Limb (tissue), 2 donors: ENCODE data around the gene FAHD1.

Experiments
- DNase-seq, 2 donors: peaks; one replicate each; pipeline ENCODE4 v3.0.0-alpha.2; 2016; ENCODE audit errors: extremely low spot score in 2 of 2

The FAHD1 gene

DNA sequence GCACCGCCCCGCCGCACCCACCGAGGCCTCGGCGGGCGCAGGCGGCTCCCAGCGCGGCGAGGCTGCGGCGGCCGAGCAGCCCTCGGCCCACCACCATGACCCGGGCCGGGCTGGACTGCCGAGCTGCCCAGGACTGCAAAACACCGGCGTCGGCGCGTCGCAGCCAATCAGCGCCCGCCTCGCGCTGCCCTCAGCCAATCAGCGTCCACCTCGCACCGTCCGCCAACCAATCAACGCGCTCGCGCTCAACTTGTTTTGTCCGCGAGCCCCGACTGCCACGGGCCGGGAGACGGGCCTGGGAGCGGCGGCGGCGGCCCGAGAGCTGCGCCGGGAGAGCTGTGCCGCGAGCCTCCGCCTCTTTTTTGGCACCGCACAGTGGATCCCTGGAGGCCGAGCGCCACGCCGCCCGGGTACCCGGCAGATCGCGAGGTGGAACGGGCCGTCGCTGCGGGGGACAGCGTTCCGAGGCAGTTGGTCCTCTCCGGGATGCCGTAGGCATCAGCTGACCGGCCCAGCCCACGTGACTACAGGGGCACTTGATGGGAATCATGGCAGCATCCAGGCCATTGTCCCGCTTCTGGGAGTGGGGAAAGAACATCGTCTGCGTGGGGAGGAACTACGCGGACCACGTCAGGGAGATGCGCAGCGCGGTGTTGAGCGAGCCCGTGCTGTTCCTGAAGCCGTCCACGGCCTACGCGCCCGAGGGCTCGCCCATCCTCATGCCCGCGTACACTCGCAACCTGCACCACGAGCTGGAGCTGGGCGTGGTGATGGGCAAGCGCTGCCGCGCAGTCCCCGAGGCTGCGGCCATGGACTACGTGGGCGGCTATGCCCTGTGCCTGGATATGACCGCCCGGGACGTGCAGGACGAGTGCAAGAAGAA, at the start of gene FAHD1, which contains the start of gene HAGH:
FAHD1 (plus strand) TSS at position 516 of the 883 bp plus-strand sequence; CDS start at position 549, 33 bp downstream.
HAGH (minus strand) TSS at position 135 of the 883 bp plus-strand sequence; CDS start at position 97, 38 bp downstream.
- DNase-seq = peak; percentile 95 to 97

DNA sequence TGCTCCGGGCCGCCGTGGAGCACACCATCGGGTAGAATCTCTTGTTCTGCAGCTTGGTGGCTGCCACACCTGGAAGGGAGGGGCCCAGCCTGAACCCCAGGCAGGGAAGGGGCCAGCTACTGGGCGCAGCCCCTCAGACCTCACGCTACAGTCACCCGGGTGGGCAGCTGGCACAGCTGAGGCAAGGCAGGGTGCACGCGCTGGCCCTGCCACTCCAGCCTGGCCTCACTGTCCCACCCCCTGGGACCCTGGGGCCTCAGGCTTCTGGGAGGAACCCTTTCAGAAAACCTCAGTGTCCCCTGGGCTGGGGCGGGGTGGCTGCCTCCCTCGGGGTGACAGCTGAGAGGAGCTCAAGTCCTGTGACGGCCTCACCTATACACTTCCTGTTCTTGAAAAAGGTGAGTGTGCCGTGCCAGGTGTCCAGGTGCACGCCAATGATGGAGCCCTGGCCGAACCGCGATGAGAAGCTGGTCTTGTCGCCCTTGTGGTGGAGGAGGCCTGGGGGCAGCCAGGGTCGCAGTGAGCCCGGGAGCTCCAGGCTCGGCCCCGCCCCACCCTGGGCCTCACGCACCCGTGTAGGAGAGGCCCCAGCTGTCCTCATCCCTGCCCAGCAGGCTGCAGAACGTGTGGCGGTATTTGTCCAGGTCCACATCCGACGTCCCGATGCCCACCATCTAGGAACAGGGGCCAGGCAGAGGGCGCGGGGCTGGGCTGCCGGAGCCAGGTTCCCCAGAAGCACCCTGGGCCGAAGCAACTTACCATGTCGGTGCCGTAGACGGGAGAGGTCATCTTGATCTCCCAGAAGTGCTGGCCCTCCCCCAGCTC, 49.4 kb upstream of the FAHD1 start:
- no peak for DNase-seq

DNA sequence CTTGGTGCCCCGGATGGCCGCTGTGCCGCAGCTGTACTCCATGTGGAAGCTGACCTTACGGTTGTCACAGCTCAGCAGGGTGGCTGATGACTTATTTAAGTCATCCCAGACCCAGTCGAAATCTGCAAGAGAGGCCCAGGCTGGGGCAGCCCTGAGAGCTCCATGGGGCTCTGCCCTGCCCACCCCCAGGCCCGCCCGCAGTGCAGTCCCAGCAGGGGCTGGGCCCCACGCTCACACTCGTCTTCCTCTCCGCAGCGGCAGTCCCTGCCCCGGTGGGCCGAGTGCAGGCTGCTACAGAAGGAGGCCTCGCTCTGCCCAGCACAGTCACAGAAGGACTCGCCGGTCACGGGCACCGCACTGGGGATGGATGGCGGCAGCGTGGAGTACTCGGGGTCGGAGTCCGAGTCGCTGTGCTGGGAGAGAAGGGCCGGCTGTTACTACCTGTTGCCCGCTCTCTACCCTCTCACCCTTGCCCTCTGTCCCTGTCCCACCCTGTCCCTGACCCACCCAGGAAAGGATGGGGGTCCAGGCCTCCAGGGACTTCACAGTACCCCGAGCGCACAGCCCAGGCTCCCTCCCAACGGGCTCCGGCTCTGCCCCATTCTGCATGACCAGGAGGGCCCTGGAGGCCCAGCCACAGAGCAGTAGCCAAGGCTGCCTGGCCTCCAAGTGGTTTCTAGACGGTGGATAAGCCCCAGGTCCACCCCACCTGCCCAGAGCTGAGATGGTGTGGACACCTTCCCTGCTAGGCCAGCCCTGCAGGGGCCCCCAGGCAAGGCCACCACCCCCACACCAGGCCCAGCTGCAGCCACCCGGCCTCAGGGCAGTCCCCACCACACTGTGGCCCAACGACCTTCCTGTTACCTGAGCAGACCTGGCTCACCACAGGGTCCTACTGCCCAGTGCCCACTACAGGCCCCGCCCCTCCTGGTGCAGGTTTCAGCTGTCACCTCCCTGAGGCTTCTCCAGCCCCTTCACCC, 48.5 kb upstream of the FAHD1 start:
- DNase-seq = no peak

DNA sequence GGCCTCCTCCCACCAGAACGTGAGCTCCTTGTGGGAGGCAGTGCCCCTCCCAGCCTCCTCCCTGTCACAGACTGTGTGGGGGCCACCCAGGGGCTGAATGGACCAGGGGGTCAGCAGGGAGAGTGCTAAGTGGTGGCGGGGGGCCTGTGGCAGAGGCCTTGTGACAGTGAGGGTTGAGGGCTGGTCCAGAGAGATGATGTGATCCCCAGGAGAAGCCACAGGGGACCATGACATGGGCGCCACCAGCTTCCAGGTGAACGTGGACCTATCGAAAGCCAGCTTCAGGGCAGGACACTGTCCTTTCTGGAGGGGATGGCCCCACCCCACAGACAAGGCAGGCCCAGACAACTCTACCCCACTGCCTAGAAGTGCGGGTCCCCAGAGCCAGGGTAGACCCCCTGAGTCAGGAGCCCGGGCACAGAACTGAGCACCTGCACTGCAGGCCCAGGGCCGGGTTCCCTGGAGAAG, 47.7 kb upstream of the FAHD1 start:
- no peak for DNase-seq

DNA sequence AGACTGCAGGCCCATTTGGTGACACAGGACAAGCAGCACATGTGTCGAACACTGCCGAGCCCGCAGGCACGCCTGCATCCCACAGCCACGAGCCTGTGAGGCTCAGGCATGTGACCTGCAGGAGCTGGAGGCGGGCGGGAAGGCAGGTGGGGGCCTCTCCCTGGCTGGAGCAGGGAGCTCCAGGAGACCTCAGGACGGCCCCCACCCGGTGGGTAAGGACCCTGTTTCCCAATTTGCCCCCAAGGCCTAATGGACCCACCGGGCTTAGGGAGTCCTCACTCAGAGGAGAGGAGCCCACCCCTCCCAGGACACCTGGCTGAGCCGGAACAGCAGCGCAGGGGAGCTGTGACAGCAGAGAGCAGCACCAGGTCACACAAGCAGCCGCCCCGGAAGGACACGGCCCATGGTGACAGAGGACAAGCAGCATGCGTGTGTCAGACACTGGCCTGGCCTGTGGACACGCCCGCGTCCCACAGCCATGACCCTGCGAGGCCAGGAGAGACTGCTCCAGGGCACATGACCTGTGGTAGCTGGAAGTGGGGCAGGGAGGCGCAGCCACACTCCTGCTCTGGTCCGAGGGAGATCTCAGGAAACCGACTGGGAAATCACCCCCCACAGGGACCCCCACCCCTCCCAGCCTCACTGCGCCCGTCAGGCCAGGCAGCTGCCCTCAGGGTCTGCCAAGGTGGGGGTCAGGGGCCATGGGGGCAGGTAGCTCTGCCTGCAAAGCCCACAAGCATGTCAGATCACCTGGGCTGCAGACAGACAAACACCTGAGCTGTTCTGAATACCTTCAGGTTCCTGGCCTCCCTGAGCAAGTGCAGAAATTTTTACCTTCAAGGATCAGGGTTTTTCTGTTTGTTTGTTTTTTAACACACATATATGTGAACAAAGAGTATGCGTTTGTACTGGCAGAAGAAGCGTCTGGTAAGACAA, 47.0 kb upstream of the FAHD1 start:
- no peak for DNase-seq

DNA sequence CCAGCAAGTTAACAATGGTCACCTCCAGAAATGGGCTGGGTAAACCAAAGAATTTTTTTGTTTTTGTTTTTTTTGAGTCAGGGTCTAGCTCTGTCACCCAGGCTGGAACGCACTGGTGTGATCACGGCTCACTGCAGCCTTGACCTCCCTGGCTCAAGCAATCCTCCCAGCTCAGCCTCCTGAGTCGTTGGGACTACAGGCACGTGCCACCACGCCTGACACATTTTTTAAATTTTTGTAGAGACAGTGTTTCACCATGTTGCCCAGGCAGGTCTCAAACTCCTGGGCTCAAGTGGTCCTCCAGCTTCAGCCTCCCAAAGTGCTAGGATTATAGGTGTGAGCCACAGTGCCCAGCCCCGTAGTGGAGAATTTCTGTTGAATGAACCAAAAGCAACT, 46.3 kb upstream of the FAHD1 start:
- no peak for DNase-seq

DNA sequence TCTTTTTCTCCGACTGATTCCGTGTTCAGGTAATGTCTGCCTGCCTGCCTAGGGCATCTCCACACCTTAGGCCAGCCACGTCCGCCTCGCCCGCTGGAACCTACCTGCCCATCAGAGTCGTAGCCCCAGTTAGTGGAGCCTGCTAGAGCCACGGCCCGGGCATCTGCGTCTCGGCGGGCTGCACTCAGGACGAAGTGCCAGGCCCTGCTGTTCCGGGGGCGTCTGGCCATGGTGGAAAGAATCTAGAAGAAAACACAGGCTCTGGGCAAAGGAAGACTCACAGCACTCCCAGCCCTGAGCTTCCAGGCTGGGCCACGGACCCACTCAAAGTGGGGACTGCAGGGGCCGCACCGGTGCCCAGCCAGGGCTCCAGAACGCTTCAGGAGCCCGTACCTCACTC, 45.8 kb upstream of the FAHD1 start:
- DNase-seq = no peak

DNA sequence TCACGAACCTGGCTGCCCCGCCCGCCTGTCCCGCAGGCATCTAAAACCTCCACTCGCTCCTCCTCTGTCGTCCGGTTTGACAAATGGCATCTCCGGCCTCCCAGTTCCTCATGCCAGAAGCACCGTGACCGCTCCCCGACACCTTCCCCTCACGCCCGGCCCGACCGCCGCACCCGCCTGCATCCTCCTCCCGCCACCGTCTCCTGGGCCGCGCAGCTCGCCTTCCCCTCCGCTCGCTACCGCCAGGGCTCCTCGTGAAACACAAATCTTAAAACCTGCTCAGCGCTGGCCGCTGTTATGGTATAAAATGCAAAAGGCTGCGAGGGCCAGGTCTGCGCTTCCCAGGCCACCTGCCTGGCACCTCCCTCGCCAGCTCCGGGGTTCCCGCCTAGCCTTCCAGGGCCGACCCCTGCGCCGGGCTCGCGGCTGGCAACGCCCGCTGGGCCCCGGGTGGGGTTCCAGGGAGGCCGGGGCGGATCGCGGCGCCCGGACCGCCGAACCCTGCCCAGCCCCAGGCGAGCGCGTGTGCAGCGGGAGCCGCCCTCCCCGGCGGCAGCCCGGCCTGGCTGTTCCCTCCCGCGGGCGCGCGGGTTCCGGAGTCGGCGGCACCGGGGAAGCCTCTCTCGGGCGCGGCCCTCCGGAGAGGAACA, 45.1 kb upstream of the FAHD1 start:
- no peak for DNase-seq

DNA sequence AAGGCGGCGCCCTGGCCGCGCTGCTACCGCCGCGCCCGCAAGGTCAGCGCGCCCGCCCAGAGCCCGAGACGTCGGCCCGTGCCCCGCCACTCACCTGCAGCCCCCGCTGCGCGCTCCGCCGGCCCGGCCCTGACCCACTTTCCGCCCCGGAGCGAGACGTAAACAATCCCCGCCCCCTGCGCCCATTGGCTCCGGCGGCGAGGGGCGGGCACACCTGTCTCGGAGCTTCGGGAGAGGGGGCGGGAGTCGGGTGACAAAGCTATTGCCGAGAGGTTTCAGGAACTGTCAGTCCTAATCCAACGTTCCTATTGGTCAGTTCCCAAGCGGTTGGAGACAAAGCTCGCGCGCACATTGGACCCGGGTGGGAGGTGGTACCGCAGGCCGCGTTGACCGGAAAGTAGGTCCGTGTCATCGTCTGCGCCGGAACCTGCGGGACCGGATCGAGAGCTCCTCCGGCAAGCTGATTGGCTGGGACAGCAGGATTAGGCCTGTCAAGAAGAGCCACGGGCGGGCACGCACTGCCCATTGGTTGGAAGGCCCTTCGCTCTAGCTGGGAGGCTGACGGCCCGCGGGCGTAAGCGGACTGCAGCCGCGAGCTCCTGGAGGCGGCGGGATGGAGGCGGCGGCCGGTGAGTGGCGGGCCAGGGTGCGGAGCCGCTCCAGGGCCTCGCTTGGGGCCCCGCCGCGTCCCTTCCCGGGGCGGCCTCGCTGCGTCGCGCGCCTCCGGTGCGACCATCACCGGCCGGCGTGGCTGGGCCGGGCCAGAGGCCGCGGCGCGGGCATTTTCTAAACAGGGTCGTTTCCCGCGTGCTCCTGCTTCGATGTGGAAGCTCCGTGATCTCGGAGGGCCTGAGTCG, 44.4 kb upstream of the FAHD1 start, which contains the start of the genes NUBP2 and SPSB3:
NUBP2 (plus strand) TSS at position 553 of the 857 bp plus-strand sequence; CDS start at position 614, 61 bp downstream.
SPSB3 (minus strand) TSS at position 164 of the 857 bp plus-strand sequence. CDS start 1,088 bp downstream, outside the sequence.
- peak; percentile 99 to 100 for DNase-seq

DNA sequence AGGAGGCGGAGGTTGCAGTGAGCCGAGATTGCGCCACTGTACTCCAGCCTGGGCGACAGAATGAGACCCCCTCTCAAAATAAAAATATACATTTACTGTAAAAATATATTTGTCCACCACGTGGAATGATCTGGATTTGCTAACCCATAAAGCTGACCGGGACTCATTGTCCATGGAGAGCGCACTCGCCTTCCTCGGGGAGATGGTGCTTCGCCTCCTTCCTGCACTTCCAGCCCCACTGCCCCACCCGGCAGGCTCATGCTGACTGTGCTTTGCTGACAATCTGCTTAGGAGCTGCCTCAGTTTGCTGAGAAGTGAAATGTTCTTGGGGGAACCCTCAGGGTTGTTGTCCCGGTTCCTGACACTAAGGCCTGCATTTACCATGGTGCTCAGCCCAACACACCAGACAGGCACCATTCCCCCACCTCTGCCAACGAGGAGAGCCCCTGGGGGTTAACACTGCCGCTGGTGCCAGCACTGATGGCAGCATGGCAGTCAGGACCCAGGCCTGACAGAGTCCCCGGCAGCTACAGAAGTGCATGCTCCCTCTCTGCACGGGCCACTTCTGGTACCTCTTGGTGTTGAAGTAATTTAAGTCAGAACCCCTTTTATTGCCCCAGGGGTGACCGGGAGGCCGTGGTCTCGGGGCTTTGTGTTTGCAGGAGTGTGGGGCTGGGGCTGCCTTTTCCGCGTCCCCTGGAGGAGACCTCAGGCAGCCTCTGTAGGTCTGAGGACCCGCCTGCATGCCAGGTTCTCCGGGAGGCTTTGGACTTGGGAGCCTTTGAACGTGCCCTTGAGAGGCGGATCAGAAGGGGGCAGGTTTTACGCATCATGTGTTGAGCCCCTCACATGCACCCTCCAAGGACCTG, 41.8 kb upstream of the FAHD1 start:
- no peak for DNase-seq

DNA sequence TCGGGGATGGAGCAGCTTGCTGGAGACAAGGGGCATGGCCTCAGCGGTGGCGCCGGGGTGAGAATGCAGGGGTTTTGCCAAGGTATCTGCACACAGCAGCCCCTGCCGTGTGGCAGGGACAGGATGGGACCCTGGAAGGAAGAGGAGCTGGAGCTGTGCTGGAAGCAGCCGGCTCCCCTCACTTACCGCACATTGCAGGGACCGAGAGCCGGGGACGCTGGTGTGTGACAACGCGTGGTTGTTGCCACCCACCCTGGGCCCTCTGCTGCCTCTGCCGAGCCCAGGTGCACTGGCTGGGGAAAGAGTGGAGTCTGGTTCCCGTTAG, 41.2 kb upstream of the FAHD1 start:
- DNase-seq = no peak

DNA sequence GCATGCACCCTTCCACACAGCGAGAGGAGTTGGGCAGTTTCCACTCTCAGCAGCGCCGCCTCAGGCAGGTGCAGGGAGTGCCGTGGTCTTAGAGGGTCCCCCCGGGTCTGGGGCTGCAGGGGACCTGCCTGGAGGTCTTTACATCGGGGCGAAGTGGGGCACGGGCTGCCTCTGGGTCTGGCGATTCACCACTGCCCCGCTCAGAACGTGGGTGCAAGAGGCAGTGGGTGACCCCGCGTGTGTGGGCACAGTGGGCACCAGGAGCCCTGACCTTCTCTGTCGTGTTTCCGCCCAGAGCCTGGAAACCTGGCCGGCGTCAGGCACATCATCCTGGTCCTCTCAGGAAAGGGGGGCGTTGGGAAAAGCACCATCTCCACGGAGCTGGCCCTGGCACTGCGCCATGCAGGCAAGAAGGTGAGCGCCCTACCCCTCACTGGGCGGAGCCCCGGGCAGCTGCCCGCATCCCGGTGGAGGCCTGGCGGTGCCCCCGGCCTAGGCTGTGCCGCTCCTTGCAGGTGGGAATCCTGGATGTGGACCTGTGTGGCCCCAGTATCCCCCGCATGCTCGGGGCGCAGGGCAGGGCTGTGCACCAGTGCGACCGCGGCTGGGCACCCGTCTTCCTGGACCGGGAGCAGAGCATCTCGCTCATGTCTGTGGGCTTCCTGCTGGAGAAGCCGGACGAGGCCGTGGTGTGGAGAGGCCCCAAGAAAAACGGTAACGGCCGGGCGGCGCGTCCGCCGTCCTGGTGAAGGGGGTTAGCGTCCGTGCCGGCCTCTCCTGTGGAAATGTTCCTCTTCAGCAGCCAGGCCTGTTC, 40.6 kb upstream of the FAHD1 start:
- peak in 1 of 2 donors; percentile 29 for DNase-seq

DNA sequence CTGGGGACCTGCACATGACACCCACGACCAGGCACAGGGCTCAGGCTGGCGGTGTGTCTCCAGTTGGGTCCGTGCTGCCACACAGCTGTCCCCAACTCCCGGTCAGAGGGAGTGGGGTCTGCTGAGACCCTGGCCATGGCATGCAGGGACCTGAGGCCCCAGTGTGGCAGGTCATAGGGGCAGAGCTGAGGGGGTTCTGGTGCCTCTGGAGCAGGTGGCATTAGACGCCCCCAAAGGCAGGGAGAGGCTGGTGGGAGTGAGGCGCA, 40.0 kb upstream of the FAHD1 start:
- no peak for DNase-seq

DNA sequence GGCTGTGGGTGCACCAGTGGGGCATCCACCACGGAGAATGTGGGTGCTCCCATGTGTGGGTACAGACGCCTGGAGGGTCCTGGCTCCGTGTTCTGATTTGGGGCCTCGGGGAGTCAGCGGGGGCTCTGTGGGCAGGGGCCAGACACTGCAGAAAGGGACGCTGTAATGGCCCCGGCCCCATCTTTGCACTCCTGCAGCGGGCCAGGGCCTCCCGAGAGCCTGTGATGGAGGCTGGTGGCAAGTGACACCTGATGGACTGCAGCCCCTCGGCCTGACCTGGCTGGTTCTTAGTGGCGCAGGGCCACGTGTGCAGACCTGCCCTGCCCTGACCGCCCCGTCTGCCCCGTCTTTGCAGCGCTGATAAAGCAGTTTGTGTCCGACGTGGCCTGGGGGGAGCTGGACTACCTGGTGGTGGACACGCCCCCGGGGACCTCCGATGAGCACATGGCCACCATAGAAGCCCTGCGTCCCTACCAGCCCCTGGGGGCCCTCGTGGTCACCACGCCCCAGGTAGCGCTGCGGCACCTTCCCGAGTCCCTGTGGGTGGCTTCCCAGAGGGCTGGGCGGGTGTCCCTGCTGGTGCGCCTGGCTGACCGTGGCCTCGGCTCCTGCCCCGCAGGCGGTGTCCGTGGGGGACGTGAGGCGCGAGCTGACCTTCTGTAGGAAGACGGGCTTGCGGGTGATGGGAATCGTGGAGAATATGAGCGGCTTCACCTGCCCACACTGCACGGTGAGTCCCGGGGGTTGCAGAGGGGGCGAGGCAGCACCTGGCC, 39.5 kb upstream of the FAHD1 start:
- DNase-seq = peak in 1 of 2 donors; percentile 28

DNA sequence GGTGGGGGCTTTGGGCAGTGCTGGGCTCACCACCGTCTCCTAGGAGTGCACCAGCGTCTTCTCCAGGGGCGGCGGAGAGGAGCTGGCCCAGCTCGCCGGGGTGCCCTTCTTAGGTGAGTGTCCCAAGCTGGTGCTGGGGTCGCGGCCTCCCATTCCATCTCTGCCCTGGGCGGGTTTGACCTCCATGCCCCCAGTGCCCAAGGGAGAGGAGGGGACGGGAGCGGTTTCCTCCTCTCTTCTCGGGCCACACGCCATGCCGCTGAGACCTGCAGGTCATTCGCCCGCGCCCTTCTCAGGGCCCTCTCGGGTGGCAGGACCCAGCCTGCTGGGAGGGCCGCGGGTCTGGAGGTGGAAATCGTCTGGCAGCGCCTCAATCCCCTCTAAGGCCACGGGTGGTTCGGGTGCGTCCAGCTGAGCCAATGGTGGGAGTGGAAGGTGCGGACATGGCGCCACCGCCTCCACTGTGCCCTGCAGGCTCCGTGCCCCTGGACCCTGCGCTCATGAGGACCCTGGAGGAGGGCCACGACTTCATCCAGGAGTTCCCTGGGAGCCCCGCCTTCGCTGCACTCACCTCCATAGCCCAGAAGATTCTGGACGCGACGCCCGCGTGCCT, 38.8 kb upstream of the FAHD1 start:
- DNase-seq = no peak

DNA sequence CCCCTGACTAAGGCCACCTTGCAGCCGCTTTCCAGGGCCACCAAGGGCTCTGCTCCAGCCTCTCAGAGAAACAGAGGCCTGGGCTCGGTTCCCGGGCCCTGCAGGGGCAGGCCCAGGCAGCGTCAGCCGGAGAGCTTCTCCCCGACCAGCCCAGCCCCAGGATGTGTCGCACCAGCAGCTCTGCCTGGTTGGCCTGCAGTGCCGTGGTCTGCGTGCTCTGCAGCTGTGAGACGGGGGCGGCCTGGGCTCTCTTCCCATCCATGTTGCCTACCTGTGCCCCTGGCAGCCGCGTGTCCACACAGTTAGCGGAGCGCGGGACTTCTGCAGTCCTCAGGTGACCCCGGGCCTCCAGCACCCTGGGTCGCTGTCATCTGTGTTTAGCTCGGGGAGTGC, 38.3 kb upstream of the FAHD1 start:
- DNase-seq = no peak
